HG03520 (cell line): Measurements from ENCODE around the gene PCDH9.

Experiments used
- ATAC-seq: cut with Tn5 transposase; IDR thresholded peaks from one replicate; pipeline ENCODE4 v1.9.1; 2021; ENCODE audit warnings: mild to moderate bottlenecking, moderate library complexity; ENCODE audit not compliant: unreplicated experiment

PCDH9 gene

DNA sequence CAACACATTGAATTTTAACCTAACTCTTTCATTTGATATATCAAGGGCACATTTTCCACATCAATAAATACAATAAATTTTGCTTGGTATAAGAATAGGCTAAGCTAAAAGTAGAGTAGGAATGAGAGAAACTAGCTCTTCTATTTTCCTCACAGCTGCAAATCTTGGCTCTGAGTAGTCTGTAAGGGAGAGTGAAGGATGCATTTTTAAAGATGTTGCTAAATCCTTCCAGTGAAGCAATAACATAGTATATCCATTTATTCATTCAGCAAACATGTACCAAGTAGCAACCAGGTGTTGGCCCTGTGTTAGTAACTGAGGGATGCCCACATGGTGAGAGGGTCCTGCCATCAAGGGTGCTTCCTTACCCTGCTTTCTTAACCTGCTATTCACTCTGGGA is 799.9 kb downstream of the PCDH9 start:
- ATAC-seq, result no peak

DNA sequence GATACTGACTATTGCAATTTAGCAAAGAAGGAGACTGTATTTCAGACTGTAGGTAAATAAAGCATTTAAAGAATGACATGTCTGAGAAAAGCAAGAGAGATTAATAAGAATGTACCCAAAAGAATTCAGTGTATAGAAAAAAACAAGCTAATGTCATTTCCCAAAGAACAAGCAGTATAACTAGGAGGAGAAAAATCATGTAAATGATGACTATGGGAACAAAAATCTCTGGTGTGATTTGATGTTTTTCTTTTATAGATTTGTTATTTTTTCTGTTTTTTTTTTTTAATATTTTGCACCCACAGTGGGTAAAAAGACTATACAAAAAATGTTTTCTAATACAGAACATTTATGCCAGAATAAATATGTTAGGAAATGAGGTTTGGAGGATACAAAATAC is 801.0 kb downstream of the PCDH9 start:
- no peak for ATAC-seq

DNA sequence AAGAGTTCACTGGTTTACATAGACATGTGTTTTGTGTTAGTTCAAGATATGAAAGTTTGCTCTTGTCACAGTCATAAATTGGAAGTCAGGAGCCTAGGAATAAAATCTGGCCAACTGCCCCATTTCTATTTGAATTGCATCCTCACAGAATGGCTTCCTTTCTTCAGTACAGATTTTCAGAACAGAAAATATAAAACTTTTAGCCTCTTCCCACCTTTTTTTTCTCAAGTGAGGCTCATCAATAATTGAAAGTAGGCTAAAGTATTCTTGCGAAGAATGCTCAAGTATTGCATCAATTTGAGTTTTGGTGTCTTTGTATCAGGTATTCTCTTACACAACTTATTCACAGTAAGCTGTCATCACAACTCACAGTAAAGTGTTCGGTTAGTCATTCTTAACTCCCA is 802.7 kb downstream of the PCDH9 start:
- ATAC-seq, result no peak

DNA sequence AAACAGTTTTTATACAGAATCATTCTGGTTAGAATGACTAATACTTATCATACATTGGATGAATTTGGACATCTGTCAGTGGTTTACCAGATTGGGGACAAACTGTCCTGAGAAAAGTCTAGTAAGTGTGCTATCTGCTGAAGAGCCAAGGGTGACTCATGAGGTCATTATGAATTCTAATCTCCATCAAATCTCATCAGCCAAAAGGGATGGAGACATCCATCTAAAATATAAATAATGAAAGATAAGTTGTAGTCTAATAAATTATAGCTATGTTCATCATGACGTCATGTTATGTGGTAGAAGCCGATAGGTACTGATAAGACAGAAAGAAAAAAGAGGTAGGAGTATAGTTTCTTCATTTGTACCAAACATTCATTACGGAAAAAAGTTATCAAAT is 804.4 kb downstream of the PCDH9 start:
- ATAC-seq, result no peak

- ATAC-seq, result no peak
Observed at GRCh38 chr13:66424422-66424821, 805.7 kb downstream of the PCDH9 start.

DNA sequence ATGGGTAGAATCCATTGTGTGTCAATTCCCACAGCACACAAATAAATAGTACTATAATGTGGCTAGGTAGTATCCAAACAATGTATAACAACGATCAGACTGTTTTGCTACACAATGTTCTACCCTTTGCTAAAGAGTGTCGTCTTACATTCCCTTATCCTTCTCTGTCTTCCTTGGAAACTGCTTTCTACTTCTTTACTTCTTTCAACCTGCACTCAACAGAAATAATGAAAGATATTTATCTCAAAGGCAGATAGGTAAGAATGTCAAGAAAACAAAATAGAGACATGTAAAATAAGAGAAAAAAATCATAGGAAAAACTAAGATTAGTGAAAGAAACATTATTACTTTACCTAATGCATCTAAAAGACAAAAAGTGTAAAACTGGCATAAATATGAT is 814.7 kb downstream of the PCDH9 start:
- no peak for ATAC-seq

- ATAC-seq, result no peak
Observed at GRCh38 chr13:66414066-66414800, 815.9 kb downstream of the PCDH9 start.

DNA sequence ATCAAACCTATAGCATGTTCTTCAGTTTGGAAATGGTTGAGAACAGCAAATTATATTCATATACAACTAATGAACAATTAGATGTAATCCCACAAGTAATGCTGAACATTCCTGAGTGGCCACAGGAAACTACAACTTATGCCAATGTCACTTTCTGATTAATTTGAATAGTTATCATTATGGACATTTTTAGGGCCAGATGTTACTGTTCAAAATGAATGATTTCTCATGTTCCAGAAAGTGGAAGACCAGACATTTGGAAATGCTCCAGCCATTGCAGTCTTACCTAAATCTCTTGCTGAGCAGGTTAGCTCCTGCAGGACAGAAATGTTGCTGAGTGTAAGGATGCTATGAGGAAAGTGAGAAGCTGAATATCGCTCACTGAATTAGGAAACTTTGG is 819.8 kb downstream of the PCDH9 start:
- no peak for ATAC-seq

- ATAC-seq, result no peak
Observed at GRCh38 chr13:66409542-66409941, 820.6 kb downstream of the PCDH9 start.

- ATAC-seq, result no peak
Observed at GRCh38 chr13:66407128-66407527, 823.0 kb downstream of the PCDH9 start.

DNA sequence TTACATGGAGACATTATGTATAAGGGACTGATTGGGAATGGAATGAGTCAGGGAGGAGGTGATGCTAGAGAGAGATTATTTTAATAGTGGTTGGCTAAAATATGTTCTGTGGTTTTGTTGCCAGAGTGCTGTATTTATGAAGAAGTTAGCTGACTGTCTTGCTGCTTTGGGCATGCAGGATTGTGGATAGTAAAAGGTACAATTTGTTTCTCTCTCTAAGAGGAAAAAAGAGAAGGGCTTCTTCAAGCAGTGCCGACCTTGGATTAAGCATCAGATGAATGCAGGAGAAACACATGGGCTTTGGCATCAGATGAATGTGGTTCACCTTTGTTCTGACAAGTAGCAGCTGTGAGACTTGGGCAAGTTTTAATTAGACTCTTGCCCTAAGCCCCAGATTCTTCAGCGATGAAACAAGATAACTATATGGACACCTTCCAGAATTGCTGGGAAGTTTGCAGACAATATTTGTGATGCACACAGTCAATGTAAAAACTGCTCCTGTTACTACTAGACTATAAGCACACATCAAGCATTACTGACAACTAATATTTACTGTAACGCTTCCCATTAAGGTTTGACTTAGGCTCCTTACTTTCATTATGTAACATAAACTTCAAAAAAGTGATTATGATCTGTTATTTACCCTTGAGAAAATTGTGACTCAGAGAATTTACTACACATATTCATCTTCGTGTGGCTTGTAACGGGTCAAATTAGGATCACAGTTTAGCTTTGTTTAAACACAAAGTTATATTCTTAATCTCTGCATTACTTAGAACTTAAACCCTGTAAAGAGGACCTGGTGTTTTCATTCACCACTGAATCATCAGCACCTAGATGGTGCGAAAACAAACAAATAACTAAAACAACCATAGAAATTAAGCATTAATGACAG is 824.0 kb downstream of the PCDH9 start:
- no peak for ATAC-seq

- ATAC-seq, result no peak
Observed at GRCh38 chr13:66402546-66402945, 827.6 kb downstream of the PCDH9 start.

DNA sequence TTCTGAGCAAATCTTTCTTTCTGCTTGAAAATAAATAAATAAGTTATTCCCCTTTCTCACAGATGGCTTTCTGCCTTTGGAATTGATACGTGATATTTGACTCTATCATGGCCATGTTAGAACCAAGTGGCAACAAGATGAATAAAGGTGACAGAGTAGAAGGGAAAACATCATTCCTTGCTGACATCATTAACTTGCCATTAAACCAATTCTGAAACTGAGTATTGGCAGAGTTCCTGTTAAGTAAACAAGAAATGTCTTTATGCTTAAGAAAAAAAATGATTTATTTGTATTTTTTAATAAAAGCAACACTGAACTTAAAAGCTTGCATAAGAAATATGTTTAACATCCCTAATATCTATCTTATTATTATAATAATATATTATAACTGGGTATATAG is 828.1 kb downstream of the PCDH9 start:
- no peak for ATAC-seq

GRCh38 chr13:66400292-66400691 is 829.8 kb downstream of the PCDH9 start:
- no peak for ATAC-seq

DNA sequence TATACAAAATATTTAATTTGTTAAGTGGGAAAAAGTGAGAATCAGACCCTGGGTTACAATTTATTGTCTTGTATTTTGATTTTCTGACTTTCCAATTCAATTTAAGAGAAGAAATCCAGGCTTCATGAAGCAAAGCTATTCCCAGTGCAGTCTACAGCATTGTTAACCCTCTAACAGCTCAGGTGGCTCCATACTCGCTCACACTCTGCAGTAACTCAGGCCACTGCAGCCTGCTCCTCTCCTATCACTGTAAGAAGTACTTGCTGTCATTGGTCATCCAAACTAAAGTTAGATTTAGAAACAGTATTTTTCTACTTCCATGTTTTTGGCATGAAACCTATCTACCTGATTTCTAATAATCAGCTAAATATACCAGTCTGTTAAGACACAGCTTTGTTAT is 830.3 kb downstream of the PCDH9 start:
- no peak for ATAC-seq

DNA sequence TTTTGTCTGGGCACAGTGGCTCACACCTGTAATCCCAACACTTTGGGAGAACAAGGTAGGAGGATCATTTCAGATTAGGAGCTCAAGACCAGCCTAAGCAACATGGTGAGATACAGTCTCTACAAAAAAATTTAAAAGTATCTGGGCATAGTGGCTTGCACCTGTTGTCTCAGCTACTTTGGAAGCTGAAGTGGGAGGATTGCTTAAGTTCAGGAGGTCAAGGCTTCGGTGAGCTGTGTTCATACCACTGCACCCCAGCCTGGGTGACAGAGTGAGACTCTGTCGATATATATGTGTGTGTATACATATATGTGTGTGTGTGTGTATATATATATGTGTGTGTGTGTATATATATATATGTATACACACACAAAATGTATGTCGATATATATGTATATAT is 833.0 kb downstream of the PCDH9 start:
- no peak for ATAC-seq

- no peak for ATAC-seq
Observed at GRCh38 chr13:66391322-66391721, 838.8 kb downstream of the PCDH9 start.

- ATAC-seq, result no peak
Observed at GRCh38 chr13:66378894-66379293, 851.2 kb downstream of the PCDH9 start.

DNA sequence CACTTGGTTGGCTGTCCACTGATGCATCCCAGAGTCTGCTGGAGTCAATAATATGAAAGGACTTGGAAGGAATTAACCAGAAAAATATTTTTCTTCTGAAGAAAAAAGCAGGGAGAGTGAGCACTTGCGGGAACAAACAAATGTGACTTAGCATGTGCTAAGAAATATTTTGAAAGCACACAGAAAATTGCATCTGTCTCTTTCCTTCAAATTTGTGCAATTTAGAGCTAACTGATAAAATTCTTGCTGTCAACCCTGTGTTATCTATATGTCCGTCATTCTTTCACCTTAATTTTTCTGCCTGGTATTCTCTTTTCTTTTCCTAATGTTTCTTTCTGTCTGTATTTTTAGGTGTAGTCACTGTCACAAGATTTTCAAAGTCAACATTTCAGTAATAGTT is 852.6 kb downstream of the PCDH9 start:
- ATAC-seq, result no peak

GRCh38 chr13:66375756-66376155 is 854.4 kb downstream of the PCDH9 start:
- no peak for ATAC-seq

DNA sequence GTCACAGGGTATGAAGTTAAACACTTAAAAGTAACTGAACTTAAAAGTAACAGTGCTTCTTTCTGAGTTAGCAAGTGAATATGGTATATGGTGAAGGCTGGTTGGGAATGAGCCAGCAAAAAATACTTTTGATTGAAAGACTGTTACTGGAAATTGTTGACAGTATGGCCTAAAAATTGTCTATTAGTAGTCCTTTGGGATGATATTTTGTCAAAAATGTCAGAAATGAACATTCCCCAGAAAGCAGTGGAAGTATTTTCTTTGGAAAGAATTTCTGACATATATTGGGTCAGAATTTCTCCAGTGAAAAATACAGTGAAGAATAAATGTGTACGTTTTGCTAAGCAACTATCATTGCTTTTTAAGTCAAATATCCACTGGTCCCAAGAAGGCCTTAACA is 860.5 kb downstream of the PCDH9 start:
- no peak for ATAC-seq

DNA sequence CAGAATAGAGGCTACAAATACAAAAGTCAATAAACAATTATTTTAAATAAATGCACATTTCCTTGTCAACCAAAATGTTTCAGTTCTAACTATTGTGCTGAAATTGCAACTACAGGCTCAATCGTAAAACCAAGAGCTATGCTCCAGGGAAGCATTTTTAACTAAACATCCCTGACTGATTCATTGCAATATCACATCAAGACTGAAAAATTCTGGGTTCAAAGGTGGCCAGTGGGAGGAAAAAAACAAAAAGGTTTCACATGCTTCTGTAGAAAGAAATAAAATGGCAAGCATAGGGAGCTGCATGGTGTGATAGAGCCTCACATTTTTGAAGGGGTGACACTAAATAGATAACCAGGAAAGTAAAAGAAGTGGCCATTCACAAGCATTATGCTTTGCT is 862.8 kb downstream of the PCDH9 start:
- no peak for ATAC-seq
